GM12878 (cell line): ENCODE measurements around the gene MBD5.

Experiments used
- BRCA1 ChIP-seq: IDR thresholded peaks from 2 replicates; pipeline ENCODE4 v1.6.1; 2011; ENCODE audit warnings: low read depth, low read length, improper control_type of control experiment
- CBFB ChIP-seq: IDR thresholded peaks from 2 replicates; pipeline ENCODE4 v1.6.1; 2016; ENCODE audit warnings: antibody characterized with exemption, low read depth
- CREB1 ChIP-seq: IDR thresholded peaks from 2 replicates; pipeline ENCODE4 v1.6.1; 2012; ENCODE audit warnings: low read depth, mild to moderate bottlenecking, inconsistent platforms
- MXI1 ChIP-seq: fragments of 150-350 bp; IDR thresholded peaks from 2 replicates; pipeline ENCODE4 v1.6.1; 2011; ENCODE audit warnings: low read depth, mild to moderate bottlenecking, inconsistent platforms, low read length, improper control_type of control experiment
- NRF1 ChIP-seq: conservative IDR thresholded peaks from 2 replicates; pipeline ENCODE4 v1.6.1; 2011; ENCODE audit warnings: mild to moderate bottlenecking, low read depth, low read length, improper control_type of control experiment
- POLR2AphosphoS5 ChIP-seq: IDR thresholded peaks from 2 replicates; pipeline ENCODE4 v1.6.1; 2011; ENCODE audit warnings: mild to moderate bottlenecking, low read length, inconsistent platforms
- SP1 ChIP-seq: IDR thresholded peaks from one replicate; pipeline ENCODE4 v1.6.1; 2011; ENCODE audit warnings: low read depth, low read length
- ZNF207 ChIP-seq: fragments of 450-650 bp; IDR thresholded peaks from 2 replicates; pipeline ENCODE4 v1.6.1; 2014; ENCODE audit warnings: antibody characterized with exemption, mild to moderate bottlenecking, borderline replicate concordance
- TF ChIP-seq, protein P1 (sequence below), 3 experiments: IDR thresholded peaks in 2 of 3; conservative IDR thresholded peaks in 1 of 3; 2 replicates each; pipeline ENCODE4 v1.5.1; 2011; ENCODE audit warnings: low read depth in 3 of 3, low read length in 3 of 3, mild to moderate bottlenecking in 3 of 3, control low read depth in 2 of 3, moderate library complexity in 2 of 3, inconsistent platforms in 1 of 3, mixed read lengths in 1 of 3; ENCODE audit not compliant: control insufficient read depth in 2 of 3, insufficient read depth in 1 of 3; ENCODE audit errors: extremely low read depth in 1 of 3

DNA sequence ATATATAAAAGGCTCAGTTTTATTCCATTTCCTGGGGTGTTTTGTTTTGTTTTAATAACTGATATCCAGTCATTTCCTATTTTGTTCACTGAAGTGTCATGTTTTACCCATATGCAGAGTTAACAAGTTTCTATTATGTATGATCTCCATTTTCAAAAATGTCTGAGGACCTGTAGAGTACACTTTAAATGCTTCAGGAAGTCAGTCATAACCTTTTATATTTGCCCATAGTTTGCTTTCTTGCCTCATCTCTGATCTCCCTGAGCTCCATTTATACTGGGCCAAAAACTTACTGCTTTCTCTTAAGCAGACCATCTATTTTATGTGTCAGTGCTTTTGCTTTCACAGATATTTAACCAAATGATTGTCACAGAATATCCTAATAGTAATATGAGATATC lies 278.7 kb downstream of the MBD5 start:
- no peak for TF ChIP-seq MXI1
- TF ChIP-seq, protein P1, sequence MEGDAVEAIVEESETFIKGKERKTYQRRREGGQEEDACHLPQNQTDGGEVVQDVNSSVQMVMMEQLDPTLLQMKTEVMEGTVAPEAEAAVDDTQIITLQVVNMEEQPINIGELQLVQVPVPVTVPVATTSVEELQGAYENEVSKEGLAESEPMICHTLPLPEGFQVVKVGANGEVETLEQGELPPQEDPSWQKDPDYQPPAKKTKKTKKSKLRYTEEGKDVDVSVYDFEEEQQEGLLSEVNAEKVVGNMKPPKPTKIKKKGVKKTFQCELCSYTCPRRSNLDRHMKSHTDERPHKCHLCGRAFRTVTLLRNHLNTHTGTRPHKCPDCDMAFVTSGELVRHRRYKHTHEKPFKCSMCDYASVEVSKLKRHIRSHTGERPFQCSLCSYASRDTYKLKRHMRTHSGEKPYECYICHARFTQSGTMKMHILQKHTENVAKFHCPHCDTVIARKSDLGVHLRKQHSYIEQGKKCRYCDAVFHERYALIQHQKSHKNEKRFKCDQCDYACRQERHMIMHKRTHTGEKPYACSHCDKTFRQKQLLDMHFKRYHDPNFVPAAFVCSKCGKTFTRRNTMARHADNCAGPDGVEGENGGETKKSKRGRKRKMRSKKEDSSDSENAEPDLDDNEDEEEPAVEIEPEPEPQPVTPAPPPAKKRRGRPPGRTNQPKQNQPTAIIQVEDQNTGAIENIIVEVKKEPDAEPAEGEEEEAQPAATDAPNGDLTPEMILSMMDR (IDR thresholded peaks at IDR 0.05 in 2 of 3, conservative IDR thresholded peaks at IDR 0.05 in 1 of 3; ENCODE audit: control insufficient read depth in 2 of 3, extremely low read depth in 1 of 3, insufficient read depth in 1 of 3, low read depth in 3 of 3, low read length in 3 of 3): no peak
- no peak for TF ChIP-seq SP1
- no peak for TF ChIP-seq CREB1
- no peak for TF ChIP-seq CBFB
- TF ChIP-seq NRF1: no peak
- TF ChIP-seq ZNF207: no peak
- no peak for TF ChIP-seq BRCA1
- no peak for TF ChIP-seq POLR2AphosphoS5
